A204.1 (cell line): ENCODE results near the gene PTPRH.

ENCODE experiments used
- FAIRE-seq: peaks from 2 replicates; lab custom pipeline; 2012; peaks lifted over from hg19 to GRCh38; lab: Jason Lieb, UNC

PTPRH gene

GRCh38 chr19:55132453-55133129 is 76.7 kb downstream of the PTPRH start:
- no peak for FAIRE-seq

- no peak for FAIRE-seq
Measured at GRCh38 chr19:55131421-55131820, 77.9 kb downstream of the PTPRH start.
